OCI-LY7 (cell line): ENCODE data around the gene HS3ST4. TPM values are rescaled to one million over a fixed set of nuclear protein-coding genes. Genes with fewer than 3 reads are reported as not detected.

Source experiments
- BruUV-seq: library from RNA; stranded (reverse); fragments of 400-500 nt; replicated peaks from 2 replicates; lab custom pipeline; 2021; lab: Mats Ljungman, UMichigan
- CTCF ChIA-PET: fragments of 300-600 bp; sonication (Branson Sonifier 250); formaldehyde crosslinking; loops from one replicate; lab custom pipeline; 2022; ENCODE audit warnings: antibody characterized with exemption; ENCODE audit not compliant: unreplicated experiment; lab: Charles Lee
- POLR2A ChIA-PET: fragments of 300-600 bp; sonication (Branson Sonifier 250); formaldehyde crosslinking; loops from one replicate; lab custom pipeline; 2022; ENCODE audit warnings: antibody characterized with exemption; lab: Charles Lee
- DNase-seq: peaks from one replicate; pipeline ENCODE4 v3.0.0-alpha.2; 2015; ENCODE audit warnings: low spot score
- H2AFZ ChIP-seq: fragments of 200-600 bp; sonication (generic), shearing (Covaris generic); 2 replicates; pipeline ENCODE4 v1.6.1; 2014; ENCODE audit warnings: mild to moderate bottlenecking, antibody characterized with exemption, low read length, moderate library complexity
- H3K27ac ChIP-seq: fragments of 200-600 bp; sonication (generic); 2 replicates; pipeline ENCODE4 v1.5.1; 2014; ENCODE audit warnings: mixed run types, low read depth, mild to moderate bottlenecking, moderate library complexity, low read length, inconsistent platforms; ENCODE audit not compliant: poor library complexity, severe bottlenecking
- H3K36me3 ChIP-seq: fragments of 200-600 bp; sonication (generic); 2 replicates; pipeline ENCODE4 v1.6.1; 2014; ENCODE audit warnings: mild to moderate bottlenecking, antibody characterized with exemption, low read length, moderate library complexity, mixed read lengths; ENCODE audit not compliant: insufficient read depth
- H3K4me1 ChIP-seq: fragments of 200-600 bp; sonication (generic); 2 replicates; pipeline ENCODE4 v1.5.1; 2014; ENCODE audit warnings: mild to moderate bottlenecking, low read length; ENCODE audit not compliant: insufficient read depth, poor library complexity, severe bottlenecking
- H3K4me2 ChIP-seq: fragments of 200-600 bp; sonication (generic); 2 replicates; pipeline ENCODE4 v1.6.1; 2014; ENCODE audit warnings: mild to moderate bottlenecking, low read length
- H3K4me3 ChIP-seq: fragments of 200-600 bp; sonication (generic); 2 replicates; pipeline ENCODE4 v1.5.1; 2014; ENCODE audit warnings: mild to moderate bottlenecking, low read depth, low read length; ENCODE audit not compliant: poor library complexity, severe bottlenecking
- H3K79me2 ChIP-seq: fragments of 200-600 bp; sonication (generic); 2 replicates; pipeline ENCODE4 v1.6.1; 2016; ENCODE audit warnings: low read depth, mild to moderate bottlenecking, low read length, moderate library complexity, mixed read lengths; ENCODE audit not compliant: insufficient read depth
- H3K9me2 ChIP-seq: fragments of 200-600 bp; sonication (generic); 2 replicates; pipeline ENCODE4 v1.6.1; 2016; ENCODE audit warnings: mild to moderate bottlenecking, low read length, mixed read lengths; ENCODE audit not compliant: insufficient read depth
- H3K9me3 ChIP-seq: fragments of 200-600 bp; sonication (generic); 2 replicates; pipeline ENCODE4 v1.6.1; 2014; ENCODE audit warnings: mild to moderate bottlenecking, mixed run types, low read length, mixed read lengths
- H4K20me1 ChIP-seq: fragments of 200-600 bp; sonication (generic); 2 replicates; pipeline ENCODE4 v1.6.1; 2014; ENCODE audit warnings: mild to moderate bottlenecking, antibody characterized with exemption, low read length, moderate library complexity, mixed read lengths; ENCODE audit not compliant: insufficient read depth
- CTCF ChIP-seq: fragments of 200-600 bp; sonication (generic); conservative IDR thresholded peaks from 2 replicates; pipeline ENCODE4 v1.5.1; 2014; ENCODE audit warnings: mild to moderate bottlenecking, antibody characterized with exemption, low read length, moderate library complexity, mixed read lengths
- EZH2phosphoT487 ChIP-seq: fragments of 200-600 bp; sonication (generic); IDR thresholded peaks from 2 replicates; pipeline ENCODE4 v1.6.1; 2018; ENCODE audit warnings: low read depth, borderline replicate concordance, mild to moderate bottlenecking, mixed run types, antibody characterized with exemption, low read length, moderate library complexity, mixed read lengths
- intact Hi-C: fragments of 100-400 bp; cut with micrococcal nuclease; formaldehyde crosslinking; loops from one replicate; pipeline ENCODE4 v1.10.0; 2022; ENCODE audit not compliant: unreplicated experiment
- total RNA-seq, 2 experiments: library from RNA; depleted of rRNA in 1 of 2; stranded (reverse); fragments of >200 nt in 1 of 2; shearing (Covaris generic) in 1 of 2; gene quantifications; 2 replicates each; pipeline ENCODE4 v1.2.3, GENCODE V29; 2014 to 2022

Gene HS3ST4
- total RNA-seq, 2 experiments from 2014 or later: not detected

DNA sequence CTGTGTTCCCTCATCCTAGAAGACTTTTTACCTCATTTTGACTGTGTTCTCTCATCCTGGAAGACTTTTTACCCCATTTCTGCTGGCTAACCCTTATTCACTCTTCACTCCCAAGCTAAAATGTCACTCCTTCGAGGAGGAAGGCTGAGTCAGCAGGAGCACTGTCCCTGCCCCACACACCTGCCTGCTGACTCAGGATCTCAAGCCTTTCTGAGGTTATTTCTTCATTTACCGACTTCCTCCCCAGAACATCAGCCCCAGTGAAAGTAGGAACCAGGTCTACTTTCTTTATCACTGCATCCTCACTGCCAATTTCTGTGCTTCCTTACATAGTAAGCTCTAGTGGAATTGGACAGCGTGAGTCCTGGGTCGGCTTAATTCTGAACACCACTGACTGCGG, 220.6 kb downstream of the HS3ST4 start:
- no peak overlapping the region for H3K4me2 ChIP-seq
- no peaks in the 10 kb centered on the region for H3K4me1 ChIP-seq
- H4K20me1 ChIP-seq: no peaks in the 10 kb centered on the region
- no TSS peak for BruUV-seq
- no peak overlapping the region for H2AFZ ChIP-seq
- H3K27ac ChIP-seq: no peak overlapping the region
- TF ChIP-seq EZH2phosphoT487: no peak
- no peak for TF ChIP-seq CTCF
- intact Hi-C loops: no loop called here
- DNase-seq: no peak
- CTCF ChIA-PET: no interaction called here
- H3K36me3 ChIP-seq: no peaks in the 10 kb centered on the region
- H3K4me3 ChIP-seq: no peak overlapping the region
- H3K9me2 ChIP-seq: no peaks in the 10 kb centered on the region
- no peaks in the 10 kb centered on the region for H3K9me3 ChIP-seq
- POLR2A ChIA-PET: no interaction called here
- no peaks in the 10 kb centered on the region for H3K79me2 ChIP-seq

- Histone ChIP-seq H3K79me2 (no peaks in the 10 kb centered on the region), H3K9me2 (no peaks in the 10 kb centered on the region), H4K20me1 (no peaks in the 10 kb centered on the region), H3K27ac (no peak overlapping the region), H3K36me3 (no peaks in the 10 kb centered on the region), H3K4me3 (no peak overlapping the region), H3K4me2 (no peak overlapping the region), H3K4me1 (no peaks in the 10 kb centered on the region), H2AFZ (no peak overlapping the region), H3K9me3 (no peaks in the 10 kb centered on the region)
- ChIA-PET POLR2A (no interaction called here), CTCF (no interaction called here)
- DNase-seq: no peak
- TF ChIP-seq EZH2phosphoT487 (no peak), CTCF (no peak)
- no TSS peak for BruUV-seq
- intact Hi-C loops: no loop called here
Observed at GRCh38 chr16:25914357-25914962, 222.7 kb downstream of the HS3ST4 start.

GRCh38 chr16:25916037-25916436, 224.3 kb downstream of the HS3ST4 start:
- no TSS peak for BruUV-seq
- DNase-seq: no peak
- Histone ChIP-seq H3K9me2 (no peaks in the 10 kb centered on the region), H3K27ac (no peak overlapping the region), H2AFZ (no peak overlapping the region), H3K79me2 (no peaks in the 10 kb centered on the region), H4K20me1 (no peaks in the 10 kb centered on the region), H3K4me2 (no peak overlapping the region), H3K4me3 (no peak overlapping the region), H3K4me1 (no peaks in the 10 kb centered on the region), H3K36me3 (no peaks in the 10 kb centered on the region), H3K9me3 (no peaks in the 10 kb centered on the region)
- CTCF ChIA-PET: no interaction called here
- intact Hi-C loops: no loop called here
- POLR2A ChIA-PET: no interaction called here
- TF ChIP-seq CTCF (no peak), EZH2phosphoT487 (no peak)
